Fibroblast of peridontal ligament (primary cell): ENCODE measurements around the gene ARID1B.

Experiments used
- DNase-seq: peaks from one replicate; pipeline ENCODE4 v3.0.0-alpha.2; 2010; ENCODE audit errors: extremely low read depth

Gene ARID1B

GRCh38 chr6:156791320-156791850 is 14.2 kb downstream of the ARID1B start:
- DNase-seq = peak; percentile 45

- no peak for DNase-seq
Measured at GRCh38 chr6:156793200-156793599, 16.0 kb downstream of the ARID1B start.

GRCh38 chr6:156794546-156795354 is 17.6 kb downstream of the ARID1B start:
- DNase-seq = no peak

DNA sequence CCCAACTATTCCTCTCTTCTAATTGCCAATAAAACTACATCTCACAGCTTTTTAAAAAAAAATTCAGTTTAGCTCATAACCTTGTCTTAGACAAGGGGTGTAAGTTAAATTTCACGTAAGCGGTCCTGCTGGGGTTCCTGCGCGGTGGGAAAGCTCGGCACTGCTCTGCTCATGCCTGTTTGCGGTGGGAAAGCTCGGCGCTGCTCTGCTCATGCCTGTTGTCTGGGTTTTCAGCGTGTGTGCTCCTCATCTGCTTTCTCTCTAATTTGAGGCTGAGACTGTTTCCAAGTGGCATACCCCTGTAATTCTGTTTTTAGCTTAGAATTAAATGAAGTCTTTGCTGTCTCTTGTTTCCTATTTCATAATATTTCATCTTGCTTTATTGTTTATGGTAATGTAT is 18.6 kb downstream of the ARID1B start:
- peak; percentile 25 for DNase-seq

DNA sequence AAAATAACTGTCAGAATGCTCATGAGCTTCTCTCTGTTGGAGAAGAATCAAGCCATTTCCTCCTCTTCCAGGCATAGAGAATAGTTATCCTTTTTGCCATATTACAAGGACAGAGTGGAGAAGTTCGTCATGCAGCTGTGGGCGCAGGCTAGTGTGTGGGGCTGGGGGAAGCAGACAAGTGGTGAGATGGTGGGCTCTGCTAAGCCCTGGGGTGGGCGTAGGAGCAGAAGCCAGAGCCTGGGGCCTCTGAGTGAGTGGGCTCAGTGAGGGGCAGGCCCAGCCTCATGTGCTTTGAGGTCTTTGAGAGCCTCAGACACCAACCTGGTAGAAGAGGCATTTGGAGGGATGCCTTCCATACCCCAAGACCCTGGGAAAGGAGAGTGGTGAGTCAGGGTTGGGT is 19.4 kb downstream of the ARID1B start:
- no peak for DNase-seq

GRCh38 chr6:156797901-156798735 is 20.9 kb downstream of the ARID1B start:
- no peak for DNase-seq

DNA sequence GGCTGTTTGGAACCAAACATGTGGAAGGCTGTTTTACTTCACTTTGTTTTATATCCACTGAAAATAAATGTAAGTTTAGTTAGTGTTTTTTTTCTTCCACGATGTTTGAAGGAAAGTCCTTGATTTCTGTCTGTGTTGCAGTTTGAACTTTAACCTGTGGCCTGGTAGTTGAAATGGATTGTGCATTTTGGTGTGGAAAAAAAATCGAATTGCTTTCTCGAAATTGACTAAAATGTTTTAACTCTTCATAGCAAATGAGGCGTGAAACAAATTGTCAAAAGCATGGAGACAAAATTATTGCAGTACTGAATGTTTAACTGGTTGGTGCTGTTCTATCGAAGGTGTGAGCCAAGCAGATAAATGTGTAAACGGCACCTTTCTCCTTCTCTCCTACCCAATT is 24.5 kb downstream of the ARID1B start:
- no peak for DNase-seq

- no peak for DNase-seq
Measured at GRCh38 chr6:156803353-156803752, 26.2 kb downstream of the ARID1B start.

DNA sequence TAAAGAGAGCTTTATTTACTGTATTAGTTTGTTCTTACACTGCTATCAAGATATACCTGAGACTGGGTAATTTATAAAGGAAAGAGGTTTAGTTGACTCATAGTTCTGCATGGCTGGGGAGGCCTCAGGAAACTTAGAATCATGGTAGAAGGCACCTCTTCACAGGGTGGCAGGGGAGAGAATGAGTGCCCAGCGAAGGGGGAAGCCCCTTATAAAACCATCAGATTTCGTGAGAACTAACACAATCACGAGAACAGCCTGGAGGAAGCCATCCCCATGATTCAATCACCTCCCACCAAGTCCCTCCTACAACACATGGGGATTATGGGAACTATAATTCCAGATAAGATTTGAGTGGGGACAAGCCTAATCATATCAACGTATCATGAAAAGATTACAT is 27.2 kb downstream of the ARID1B start:
- no peak for DNase-seq

- DNase-seq = no peak
Measured at GRCh38 chr6:156806155-156806554, 29.0 kb downstream of the ARID1B start.

DNA sequence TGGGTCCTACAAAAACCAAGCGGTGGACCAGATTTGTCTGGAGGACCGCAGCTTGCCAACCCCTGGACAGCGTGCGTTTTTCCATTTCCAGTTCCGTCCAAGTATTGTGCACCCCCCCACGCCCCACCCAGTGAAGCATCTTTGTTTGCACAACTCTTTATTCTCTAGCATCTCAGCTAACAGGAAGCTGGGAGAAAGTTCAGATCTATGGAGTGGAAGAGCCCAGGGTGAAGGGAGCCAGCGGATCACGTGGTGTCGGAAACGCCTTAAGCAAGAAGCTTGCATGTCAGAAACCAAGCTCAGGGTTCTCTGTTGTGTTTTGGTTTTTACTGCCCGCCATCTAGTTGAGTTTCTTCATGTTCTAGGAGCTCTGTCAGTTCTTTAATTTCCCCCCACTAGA is 29.9 kb downstream of the ARID1B start:
- DNase-seq = no peak

GRCh38 chr6:156807795-156808194 is 30.6 kb downstream of the ARID1B start:
- no peak for DNase-seq

DNA sequence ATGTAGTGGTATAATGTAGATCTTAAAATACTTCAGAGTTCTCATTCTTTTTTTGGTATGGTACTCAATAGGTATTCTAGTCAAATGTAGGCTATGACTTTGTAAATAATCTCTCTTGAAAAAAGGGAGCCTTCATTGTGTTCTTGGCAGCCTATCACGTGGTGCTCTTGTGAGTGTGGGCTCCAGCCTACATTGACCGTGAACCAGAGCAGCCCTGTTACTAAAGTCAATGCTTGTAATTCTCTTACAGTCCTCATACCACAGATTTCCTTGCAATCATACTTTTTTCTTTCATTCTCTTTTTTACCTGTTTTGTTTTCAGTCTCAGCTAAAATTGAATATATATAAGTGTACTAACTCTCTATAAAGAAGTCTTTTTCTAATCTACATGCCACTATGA is 31.1 kb downstream of the ARID1B start:
- peak; percentile 29 for DNase-seq

DNA sequence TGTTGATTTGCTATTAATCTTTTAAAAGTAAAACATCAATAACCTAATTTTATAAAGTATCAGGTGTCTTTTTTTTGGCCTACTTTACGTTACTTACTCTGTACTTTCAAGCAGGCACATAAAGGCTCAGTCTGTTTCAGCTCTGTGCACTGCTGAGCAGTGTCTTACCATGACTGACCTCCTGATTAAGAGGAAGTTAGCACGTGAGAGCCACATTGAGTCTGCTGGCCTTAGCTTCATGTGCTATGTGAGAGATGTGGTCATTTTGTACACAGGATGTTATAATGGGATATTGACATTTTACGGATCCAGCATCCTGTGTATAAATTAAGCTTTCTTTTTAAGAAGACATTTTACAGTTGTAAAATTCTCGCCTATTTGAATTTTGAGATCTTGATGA is 31.9 kb downstream of the ARID1B start:
- peak; percentile 49 for DNase-seq

GRCh38 chr6:156809446-156810178 is 32.4 kb downstream of the ARID1B start:
- no peak for DNase-seq

DNA sequence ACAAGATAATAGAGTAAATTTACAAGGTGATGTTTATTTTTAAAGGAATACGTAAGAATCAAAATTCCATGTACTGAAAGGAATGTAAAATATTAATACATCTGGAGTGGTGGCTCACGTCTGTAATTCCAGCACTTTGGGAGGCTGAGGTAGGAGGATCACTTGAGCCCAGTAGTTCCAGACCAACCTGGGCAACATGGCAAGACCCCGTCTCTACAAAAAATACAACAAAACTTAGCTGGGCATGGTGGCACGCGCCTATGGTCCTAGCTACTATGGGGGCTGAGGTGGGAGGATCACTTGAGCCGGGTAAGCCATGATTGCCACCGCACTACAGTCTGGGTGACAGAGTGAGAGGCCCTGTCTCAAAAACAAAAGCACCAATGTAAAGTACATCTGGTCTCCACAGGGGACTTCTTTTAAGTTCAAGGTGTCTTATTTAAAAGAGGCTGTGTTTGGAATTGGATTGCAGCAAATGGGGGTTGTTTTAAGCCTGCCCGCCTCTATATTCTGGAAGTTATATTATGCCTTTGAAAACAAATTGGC is 36.9 kb downstream of the ARID1B start:
- no peak for DNase-seq

DNA sequence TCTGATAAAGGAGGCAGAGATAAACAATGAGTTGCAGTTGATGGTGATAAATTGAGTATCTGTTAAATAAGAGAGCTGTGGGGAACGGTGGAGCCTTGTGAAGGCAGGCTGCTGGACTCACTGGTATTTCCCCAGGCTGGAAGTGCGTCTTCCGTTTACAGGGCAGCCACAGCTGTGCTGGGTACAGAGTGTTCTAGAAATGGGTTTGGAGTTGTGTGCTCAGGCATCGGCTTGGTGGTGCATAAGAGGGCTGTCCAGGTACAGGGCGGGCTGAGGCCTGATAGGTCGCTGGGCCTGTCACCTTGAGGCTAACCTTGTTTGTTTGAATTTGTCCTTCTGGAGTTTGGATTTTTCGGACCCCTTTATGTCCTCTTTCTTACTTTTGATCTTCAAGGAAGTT is 39.3 kb downstream of the ARID1B start:
- DNase-seq = no peak

- DNase-seq = no peak
Measured at GRCh38 chr6:156820089-156820798, 43.1 kb downstream of the ARID1B start.

- DNase-seq = no peak
Measured at GRCh38 chr6:156821707-156822106, 44.5 kb downstream of the ARID1B start.

- no peak for DNase-seq
Measured at GRCh38 chr6:156822747-156823206, 45.6 kb downstream of the ARID1B start.

DNA sequence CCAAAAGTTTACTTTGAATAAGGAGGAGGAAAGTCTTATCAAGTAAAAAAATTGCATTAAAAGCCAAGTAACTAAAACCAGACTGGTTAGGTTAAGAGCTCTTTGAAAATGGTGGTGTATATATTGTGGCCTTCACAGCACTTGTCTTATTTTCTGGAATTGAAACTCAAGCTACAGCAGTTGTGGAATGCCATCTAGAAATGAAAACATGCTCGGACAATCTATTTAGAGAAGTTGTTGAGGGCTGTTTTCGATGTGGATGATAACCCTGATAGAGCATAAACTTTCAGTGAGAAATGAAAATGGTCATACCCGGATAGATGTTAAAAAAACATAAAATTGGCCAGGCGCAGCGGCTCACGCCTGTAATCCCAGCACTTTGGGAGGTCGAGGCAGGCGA is 47.0 kb downstream of the ARID1B start:
- DNase-seq = no peak
